HG02588 (cell line): Measurements from ENCODE around the gene KIF3B.
"Not testable (repeated sequence)": the region's sequence is repeated elsewhere in the genome, so short reads cannot be mapped to it uniquely, and the experiment has no call there.

Source experiments
- ATAC-seq: cut with Tn5 transposase; IDR thresholded peaks from one replicate; pipeline ENCODE4 v1.9.1; 2021; ENCODE audit warnings: mild to moderate bottlenecking, moderate library complexity; ENCODE audit not compliant: unreplicated experiment

The KIF3B gene

DNA sequence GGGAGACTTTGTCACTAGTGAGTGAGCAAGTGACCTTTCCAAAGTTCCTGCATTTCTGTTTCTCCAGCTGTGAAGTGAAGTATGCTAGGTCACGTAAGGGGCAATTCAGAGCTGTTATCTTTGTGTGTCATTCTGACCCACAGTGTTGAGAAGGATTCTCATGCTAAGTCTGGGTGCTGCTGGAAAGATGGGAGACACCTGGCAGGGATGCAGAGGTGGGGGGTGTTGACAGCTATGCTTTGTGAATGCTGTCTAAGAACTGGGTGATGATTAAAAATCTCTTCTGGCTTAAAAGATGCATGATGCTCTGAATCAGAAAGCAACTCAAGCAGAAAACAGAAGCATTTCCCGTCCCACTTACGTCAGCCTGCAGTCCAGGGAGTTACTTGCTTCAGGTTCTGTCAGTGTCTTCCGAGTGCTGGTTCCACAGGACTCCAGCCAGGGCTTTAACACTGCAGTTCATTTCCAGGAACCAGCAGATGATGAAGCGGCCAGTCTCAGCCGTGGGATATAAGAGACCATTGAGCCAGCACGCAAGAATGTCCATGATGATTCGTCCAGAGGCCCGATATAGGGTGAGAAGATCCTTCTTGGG is 49.7 kb downstream of the KIF3B start:
- no peak for ATAC-seq

DNA sequence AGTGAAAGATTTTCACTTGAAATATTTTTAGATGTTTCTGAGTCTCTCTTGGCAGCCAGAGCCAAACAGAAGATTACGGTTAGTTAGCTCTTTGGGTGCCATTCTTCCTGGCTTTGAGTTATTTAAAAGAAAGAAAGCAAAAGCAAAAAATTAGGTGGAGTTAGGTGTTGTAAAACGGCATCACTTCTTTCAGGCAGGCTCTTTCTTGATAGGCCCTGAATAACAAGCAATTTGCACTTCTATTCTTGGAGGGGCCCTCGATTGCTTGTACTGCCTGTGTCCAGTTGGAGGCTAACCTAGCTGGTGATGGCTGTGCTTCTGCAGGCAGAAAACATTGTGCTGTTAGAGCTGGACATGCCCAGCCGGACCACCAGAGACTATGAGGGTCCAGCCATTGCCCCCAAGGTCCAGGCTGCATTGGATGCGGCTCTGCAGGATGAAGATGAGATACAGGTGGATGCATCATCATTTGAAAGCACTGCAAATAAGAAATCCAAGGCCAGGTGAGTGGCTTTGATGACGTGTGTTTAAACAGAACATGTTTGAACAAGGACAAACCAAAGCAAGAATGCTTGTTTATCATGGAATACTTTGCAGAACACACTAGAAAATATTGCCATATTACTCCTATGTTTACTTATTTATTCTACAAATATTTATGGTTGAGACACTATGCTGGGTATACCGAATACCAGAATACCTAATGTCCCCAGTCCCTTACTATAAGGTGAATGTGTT is 52.5 kb downstream of the KIF3B start:
- no peak for ATAC-seq

GRCh38 chr20:32330555-32330897 is 53.1 kb downstream of the KIF3B start:
- no peak for ATAC-seq

GRCh38 chr20:32332614-32333013 is 55.2 kb downstream of the KIF3B start:
- ATAC-seq = no peak

GRCh38 chr20:32333181-32333987 is 55.9 kb downstream of the KIF3B start:
- ATAC-seq = peak; percentile 54

- peak; percentile 6 for ATAC-seq
These were observed 56.8 kb downstream of the KIF3B start for GRCh38 chr20:32333988-32334885.

GRCh38 chr20:32336918-32337347 is 59.5 kb downstream of the KIF3B start:
- no peak for ATAC-seq

- ATAC-seq = no peak
These were observed 60.6 kb downstream of the KIF3B start for GRCh38 chr20:32337937-32338661.

- no peak for ATAC-seq
These were observed 61.2 kb downstream of the KIF3B start for GRCh38 chr20:32338665-32339064.

DNA sequence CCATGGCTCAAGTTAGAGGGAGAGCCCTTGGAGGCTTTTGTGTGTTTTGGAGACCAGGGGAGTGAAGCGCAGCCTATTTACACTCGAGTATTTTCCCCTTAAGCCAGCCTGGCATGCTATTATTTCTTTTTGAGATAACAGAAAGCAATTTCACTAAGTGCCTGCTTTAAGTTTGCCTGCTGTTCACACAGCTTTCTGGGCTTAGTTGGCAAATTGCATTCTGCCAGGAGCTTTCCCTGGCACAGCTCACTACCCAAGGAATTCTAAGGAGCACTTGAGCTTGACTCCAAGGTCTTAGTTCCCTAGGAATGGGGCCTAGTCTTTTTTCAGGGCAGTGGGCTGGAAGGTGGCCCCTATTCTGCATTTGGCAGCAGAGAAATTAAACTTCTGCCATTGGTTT is 61.7 kb downstream of the KIF3B start:
- no peak for ATAC-seq

DNA sequence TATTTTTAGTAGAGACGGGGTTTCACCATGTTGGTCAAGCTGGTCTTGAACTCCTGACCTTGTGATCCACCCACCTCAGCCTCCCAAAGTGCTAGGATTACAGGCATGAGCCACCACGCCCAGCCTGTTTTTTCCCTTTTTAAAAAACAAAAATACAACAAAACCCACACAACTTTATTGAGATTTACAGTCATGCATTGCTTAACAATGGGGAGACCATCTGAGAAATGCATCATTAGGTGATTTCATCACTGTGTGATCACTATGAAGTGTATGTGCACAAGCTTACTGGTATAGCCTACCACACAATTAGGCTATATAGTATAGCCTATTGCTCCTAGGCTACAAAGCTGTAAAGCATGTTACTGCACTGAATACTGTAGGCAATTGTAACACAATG is 63.6 kb downstream of the KIF3B start:
- not testable (repeated sequence) for ATAC-seq

DNA sequence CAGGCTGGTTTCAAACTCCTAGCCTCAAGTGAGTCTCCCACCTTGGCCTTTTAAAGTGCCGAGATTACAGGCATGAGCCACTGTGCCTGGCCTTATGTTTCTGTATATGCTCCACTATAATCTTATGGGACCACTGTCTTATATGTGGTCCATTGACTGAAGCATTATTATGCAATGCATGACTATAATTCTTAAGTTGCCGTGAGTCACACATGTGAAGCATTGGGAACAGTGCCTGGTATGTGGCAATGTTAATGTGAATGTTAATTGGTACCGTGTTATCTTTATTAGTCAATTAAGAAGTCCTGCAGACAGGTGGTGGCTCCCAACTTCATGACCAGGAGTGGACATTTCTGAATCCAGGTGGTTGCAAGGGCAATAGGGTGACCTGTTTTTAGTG is 66.0 kb downstream of the KIF3B start:
- ATAC-seq = no peak

- ATAC-seq = no peak
These were observed 67.5 kb downstream of the KIF3B start for GRCh38 chr20:32344835-32345506.

GRCh38 chr20:32348207-32348606 is 70.8 kb downstream of the KIF3B start:
- no peak for ATAC-seq

DNA sequence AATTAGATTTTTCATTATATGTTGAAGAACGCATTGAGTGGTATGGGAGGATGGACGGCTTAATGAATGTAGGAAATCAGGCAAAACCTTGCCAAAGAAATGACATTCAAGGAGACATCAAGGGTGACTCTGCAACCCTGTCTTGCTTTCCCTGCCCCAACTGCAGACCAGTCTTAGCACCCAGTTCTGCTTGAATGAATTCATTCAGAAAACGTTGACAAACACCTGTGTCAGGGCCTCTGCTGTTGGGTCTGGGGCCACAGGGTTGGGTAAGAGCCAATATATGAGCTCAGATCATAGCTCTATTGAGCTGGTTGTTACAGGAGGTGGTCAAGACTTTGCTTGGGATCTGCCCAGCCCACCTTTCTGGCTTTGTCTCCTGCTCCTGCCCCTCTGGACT is 73.0 kb downstream of the KIF3B start:
- ATAC-seq = no peak

- no peak for ATAC-seq
These were observed 74.8 kb downstream of the KIF3B start for GRCh38 chr20:32352121-32352720.

- ATAC-seq = no peak
These were observed 76.5 kb downstream of the KIF3B start for GRCh38 chr20:32353848-32354496.

GRCh38 chr20:32354592-32355416 is 77.4 kb downstream of the KIF3B start:
- no peak for ATAC-seq
